ENCODE results near the gene HYDIN.
"Not testable (repeated sequence)": the region's sequence is repeated elsewhere in the genome, so short reads cannot be mapped to it uniquely, and the experiment has no call there.

Gene HYDIN

GRCh38 chr16:71023851-71024439, 206.6 kb downstream of the HYDIN start:
- H3K4me1 ChIP-seq; H3K4me3 ChIP-seq; H3K27ac ChIP-seq; DNase-seq; H3K36me3 ChIP-seq; intact Hi-C loops (cut with DNase I; ENCODE audit: low total_unique reads); H3K27me3 ChIP-seq; H3K9me3 ChIP-seq: not testable (repeated sequence)

- H3K4me3 ChIP-seq; H3K27ac ChIP-seq; H3K27me3 ChIP-seq; H3K4me1 ChIP-seq; H3K9me3 ChIP-seq; intact Hi-C loops (cut with DNase I; ENCODE audit: low total_unique reads); H3K36me3 ChIP-seq; DNase-seq: not testable (repeated sequence)
These were observed 208.5 kb downstream of the HYDIN start for GRCh38 chr16:71021961-71022537.

- H3K4me3 ChIP-seq; H3K9me3 ChIP-seq; H3K27me3 ChIP-seq; intact Hi-C loops (cut with DNase I; ENCODE audit: low total_unique reads); H3K36me3 ChIP-seq; DNase-seq; H3K4me1 ChIP-seq; H3K27ac ChIP-seq: not testable (repeated sequence)
These were observed 211.3 kb downstream of the HYDIN start for GRCh38 chr16:71019067-71019682.

- DNase-seq; H3K36me3 ChIP-seq; H3K4me3 ChIP-seq; intact Hi-C loops (cut with DNase I; ENCODE audit: low total_unique reads); H3K9me3 ChIP-seq; H3K27me3 ChIP-seq; H3K4me1 ChIP-seq; H3K27ac ChIP-seq: not testable (repeated sequence)
These were observed 215.1 kb downstream of the HYDIN start for GRCh38 chr16:71015419-71015818.

DNA sequence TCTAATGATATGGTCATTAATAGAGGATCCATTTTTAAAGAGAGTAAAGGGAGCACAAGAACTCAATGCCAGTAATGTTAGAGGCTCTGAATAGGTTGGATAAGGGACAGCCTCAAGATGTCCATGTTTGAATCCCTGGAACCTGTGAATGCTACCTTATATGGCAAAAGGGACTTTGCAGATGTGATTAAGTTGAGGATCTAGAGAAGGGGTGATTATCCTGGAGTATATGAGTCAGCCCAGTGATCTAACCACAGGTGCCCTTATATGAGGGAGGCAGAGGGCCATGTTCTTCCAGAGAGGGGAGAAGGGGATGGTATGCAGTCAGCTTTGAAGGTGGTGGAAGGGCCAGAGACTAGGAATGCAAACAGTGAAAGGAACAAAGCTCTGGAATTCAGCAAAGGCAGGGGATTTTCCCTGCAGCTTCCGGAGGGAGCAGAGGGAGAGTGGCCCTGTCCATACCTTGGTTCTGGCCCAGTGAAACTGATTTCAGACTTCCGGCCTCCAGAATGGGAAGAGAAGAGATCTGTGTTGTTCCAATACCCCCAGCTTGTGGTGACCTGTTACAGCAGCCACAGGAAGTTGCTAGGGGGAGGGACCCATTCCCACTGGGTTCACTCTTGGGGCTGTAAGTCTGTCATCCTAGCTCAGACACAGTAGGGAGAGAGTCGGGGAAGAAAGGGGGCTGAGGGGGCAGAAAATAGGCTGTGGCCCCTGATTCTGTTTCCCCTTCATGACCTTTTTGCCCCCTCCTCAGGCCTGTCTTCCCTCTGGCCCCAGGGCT, 220.9 kb downstream of the HYDIN start:
- intact Hi-C loops (cut with DNase I; ENCODE audit: low total_unique reads): not testable (repeated sequence)

GRCh38 chr16:71006516-71006915, 224.0 kb downstream of the HYDIN start:
- H3K36me3 ChIP-seq; DNase-seq; H3K27ac ChIP-seq; H3K9me3 ChIP-seq; H3K4me3 ChIP-seq; intact Hi-C loops (cut with DNase I; ENCODE audit: low total_unique reads); H3K27me3 ChIP-seq; H3K4me1 ChIP-seq: not testable (repeated sequence)

More for the DNA sequence above, 220.9 kb downstream of the HYDIN start:
- not testable (repeated sequence) for H3K27me3 ChIP-seq, H3K36me3 ChIP-seq, H3K4me1 ChIP-seq, H3K9me3 ChIP-seq, DNase-seq, H3K27ac ChIP-seq, H3K4me3 ChIP-seq

DNA sequence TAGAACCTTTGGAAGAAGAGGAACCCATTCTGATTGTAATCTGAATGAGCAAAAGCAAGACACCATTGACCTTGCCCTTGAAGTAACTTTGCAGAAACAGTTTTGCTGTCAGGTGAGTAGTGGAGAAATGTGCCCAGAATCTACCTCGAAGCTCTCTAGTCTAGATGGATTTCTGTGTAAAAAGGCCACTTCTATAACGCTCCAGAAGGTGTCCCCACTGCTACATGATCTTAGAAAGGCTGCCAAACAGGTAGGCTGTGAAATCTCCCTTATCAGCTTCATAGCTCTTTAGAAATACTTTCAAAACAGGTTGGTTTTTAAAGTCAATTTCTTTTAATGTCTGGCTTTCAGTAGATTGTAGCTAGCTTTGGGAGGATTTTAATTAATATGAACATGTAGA, 230.8 kb downstream of the HYDIN start:
- DNase-seq; H3K27me3 ChIP-seq; H3K9me3 ChIP-seq; intact Hi-C loops (cut with DNase I; ENCODE audit: low total_unique reads); H3K36me3 ChIP-seq; H3K27ac ChIP-seq; H3K4me3 ChIP-seq; H3K4me1 ChIP-seq: not testable (repeated sequence)

DNA sequence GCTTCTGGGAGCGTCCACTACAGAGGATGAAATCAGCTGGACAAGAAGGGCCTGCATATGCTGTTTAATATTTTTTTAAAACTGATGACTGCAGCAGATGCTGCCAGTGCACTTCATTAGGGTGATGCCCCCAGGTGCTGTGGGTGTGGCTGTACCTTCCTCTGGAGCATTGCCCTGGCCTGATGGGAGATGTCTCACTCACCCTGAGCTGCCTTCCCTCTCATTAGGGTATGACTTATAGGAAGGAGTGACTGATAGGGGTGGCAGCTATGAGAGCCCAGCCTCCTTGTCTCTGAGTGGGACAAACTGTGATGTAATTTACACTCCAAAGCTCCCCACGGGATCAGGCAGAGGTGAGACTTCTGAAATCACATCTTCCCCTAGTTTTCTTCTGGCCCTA, 234.7 kb downstream of the HYDIN start:
- H3K27ac ChIP-seq; H3K4me3 ChIP-seq; H3K36me3 ChIP-seq; DNase-seq; H3K4me1 ChIP-seq; H3K9me3 ChIP-seq; H3K27me3 ChIP-seq; intact Hi-C loops (cut with DNase I; ENCODE audit: low total_unique reads): not testable (repeated sequence)

DNA sequence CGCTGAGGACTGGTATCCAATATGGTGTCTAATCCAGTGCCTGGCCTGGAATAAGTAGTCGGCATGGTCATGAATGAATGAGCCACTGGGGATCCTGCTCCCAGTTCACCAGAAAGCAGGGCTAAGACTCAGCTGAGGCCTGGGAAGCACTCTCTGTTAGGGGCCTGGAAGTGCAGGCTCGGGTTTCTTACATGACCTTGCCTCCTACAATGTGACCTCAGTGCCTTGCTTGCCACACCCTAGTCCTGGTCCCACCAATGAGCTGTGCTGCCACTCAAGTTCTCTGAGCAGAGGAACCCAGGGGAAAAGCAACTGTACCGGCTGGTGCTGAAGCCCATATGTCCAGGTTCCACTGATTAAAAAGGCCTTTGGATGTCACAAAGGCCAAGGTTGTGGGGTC, 238.0 kb downstream of the HYDIN start:
- DNase-seq; H3K9me3 ChIP-seq; H3K4me1 ChIP-seq; H3K27ac ChIP-seq; H3K4me3 ChIP-seq; intact Hi-C loops (cut with DNase I; ENCODE audit: low total_unique reads); H3K27me3 ChIP-seq; H3K36me3 ChIP-seq: not testable (repeated sequence)

GRCh38 chr16:70987019-70987715, 243.4 kb downstream of the HYDIN start:
- H3K27me3 ChIP-seq; H3K4me1 ChIP-seq; H3K4me3 ChIP-seq; H3K9me3 ChIP-seq; intact Hi-C loops (cut with DNase I; ENCODE audit: low total_unique reads); H3K27ac ChIP-seq; H3K36me3 ChIP-seq; DNase-seq: not testable (repeated sequence)

DNA sequence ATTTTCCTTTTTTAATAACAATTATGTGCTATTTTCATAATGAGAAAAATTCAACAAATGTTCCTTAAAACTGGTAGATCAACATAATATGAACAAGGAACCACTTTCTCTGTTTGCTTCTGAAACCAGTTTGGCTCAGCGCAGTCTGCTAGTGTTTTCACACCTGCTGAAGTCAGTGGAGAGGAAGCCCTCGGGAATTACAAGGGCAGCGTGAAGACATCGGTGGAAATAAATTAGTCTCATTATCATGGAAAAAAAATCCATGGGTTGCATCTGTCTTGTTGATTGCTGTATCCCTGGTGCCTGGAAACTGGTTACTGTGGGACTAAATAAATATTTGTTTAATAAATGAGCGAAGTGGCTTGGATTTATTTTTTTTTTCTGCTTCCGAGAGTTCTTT, 245.8 kb downstream of the HYDIN start:
- H3K4me1 ChIP-seq; H3K27me3 ChIP-seq; H3K4me3 ChIP-seq; H3K27ac ChIP-seq; intact Hi-C loops (cut with DNase I; ENCODE audit: low total_unique reads); H3K36me3 ChIP-seq; DNase-seq; H3K9me3 ChIP-seq: not testable (repeated sequence)

DNA sequence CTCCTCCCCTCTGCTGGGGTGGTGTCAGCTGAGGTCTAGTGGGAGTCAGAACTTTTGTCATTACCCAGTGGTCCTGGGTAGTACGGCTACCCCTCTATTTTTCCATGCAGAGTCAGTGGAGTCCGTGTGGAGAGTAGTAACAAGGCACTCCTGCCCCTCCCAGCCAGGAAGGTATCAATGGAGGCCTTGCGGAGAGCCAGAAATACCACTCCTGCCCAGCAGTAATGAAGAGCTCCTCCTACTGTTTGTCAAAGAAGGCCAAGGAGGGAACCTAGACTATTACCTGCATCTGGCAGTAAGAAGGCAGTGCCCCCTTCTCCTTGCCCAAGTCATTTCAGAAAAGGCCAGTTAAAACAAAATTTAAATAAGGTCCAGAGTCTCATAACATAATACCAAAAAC, 262.2 kb downstream of the HYDIN start:
- intact Hi-C loops (cut with DNase I; ENCODE audit: low total_unique reads); H3K4me3 ChIP-seq; H3K27me3 ChIP-seq; H3K4me1 ChIP-seq; H3K36me3 ChIP-seq; DNase-seq; H3K27ac ChIP-seq; H3K9me3 ChIP-seq: not testable (repeated sequence)

DNA sequence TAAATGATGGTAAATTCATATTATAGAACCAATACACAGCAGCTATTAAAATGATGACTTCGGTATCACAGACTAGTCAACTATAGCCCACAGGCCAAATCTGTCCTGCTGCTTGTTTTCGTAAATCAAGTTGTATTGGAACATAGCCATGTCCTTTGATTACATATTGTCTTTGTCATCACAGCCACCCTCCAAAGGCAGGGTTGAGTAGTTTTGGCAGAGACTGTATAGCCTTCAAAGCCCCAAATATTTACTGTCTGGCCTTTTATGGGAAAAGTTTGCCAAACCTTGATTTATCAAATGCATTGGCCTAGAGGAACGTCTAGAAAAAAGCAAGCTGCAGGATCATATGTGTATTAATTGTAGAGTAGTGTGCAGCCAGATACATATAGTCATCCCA, 270.4 kb downstream of the HYDIN start:
- H3K9me3 ChIP-seq; H3K27ac ChIP-seq; intact Hi-C loops (cut with DNase I; ENCODE audit: low total_unique reads); DNase-seq; H3K4me3 ChIP-seq; H3K27me3 ChIP-seq; H3K4me1 ChIP-seq; H3K36me3 ChIP-seq: not testable (repeated sequence)

DNA sequence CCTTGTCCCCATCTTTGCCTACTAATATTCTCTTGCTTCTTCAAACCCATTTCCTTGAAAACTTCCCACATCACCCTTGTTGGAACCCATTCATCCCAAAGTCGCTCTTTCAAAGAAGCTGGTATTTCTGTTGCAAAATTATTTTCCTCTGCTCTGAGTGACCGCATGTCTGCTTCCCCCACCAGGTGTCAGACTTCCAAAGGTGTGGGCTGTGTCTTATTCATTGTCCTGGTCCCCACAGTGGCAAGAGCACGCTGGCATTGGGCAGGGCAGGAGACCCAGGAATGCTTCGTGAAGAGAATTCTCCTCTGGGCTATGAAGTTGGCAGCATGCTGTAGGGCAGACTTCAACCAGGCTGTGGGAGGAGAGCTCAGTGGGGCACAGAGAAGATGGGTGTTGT, 275.6 kb downstream of the HYDIN start:
- DNase-seq; H3K36me3 ChIP-seq; H3K27me3 ChIP-seq; intact Hi-C loops (cut with DNase I; ENCODE audit: low total_unique reads); H3K27ac ChIP-seq; H3K4me3 ChIP-seq; H3K4me1 ChIP-seq; H3K9me3 ChIP-seq: not testable (repeated sequence)

All from tibial artery (tissue), 4 donors.